ENCODE measurements around the gene IL18. TPM values are rescaled to one million over a fixed set of nuclear protein-coding genes. Genes with fewer than 3 reads are reported as not detected.

Gene IL18
- total and polyA plus RNA-seq, 2 of the 8 experiments (the other 6 are each of a cell fraction or from before 2014, with no cell fraction given), result 0.29 to 0.84 TPM

DNA sequence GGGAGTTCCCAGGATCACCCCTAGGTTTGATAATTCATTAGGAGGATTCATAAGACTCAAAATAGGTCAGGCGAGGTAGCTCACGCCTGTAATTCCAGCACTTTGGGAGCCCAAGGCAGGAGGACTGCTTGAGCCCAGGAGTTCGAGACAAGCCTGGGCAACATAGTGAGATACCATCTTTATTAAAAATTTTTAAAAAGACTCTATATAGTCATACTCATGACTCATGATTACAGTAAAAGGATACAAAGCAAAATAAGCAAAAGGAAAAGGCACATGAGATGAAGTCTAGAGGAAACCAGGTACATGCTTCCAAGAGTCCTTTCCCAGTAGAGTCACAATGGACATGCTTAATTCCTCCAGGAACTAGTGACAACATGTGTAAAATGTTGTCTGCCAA lies 48.4 kb upstream of the IL18 start:
- Histone ChIP-seq H3K4me2 (ENCODE audit: insufficient read depth in 1 of 2, low read depth in 2 of 2, low read length in 2 of 2) (no peak overlapping the region), H4K5ac (ENCODE audit: insufficient read length, low read depth, low read length) (no peak overlapping the region), H3K14ac (ENCODE audit: insufficient read length) (no peak overlapping the region), H3K79me1 (ENCODE audit: low read depth, low read length) (no peaks in the 10 kb centered on the region), H4K8ac (ENCODE audit: extremely low read depth, insufficient read depth, low read length) (no peak overlapping the region), H3K23me2 (ENCODE audit: low read depth, low read length) (no peaks in the 10 kb centered on the region; the same call in 1 of the 2 replicates), H3K23ac (ENCODE audit: insufficient read length) (no peak overlapping the region), H3K79me2 (ENCODE audit: control insufficient read depth in 1 of 2, insufficient read depth in 2 of 2, low read length in 2 of 2) (no peaks in the 10 kb centered on the region), H3K4ac (replicated peaks; ENCODE audit: insufficient read length, low read depth, low read length) (no peak overlapping the region), H2BK12ac (ENCODE audit: low read depth, low read length) (no peak overlapping the region), H3K56ac (replicated peaks; ENCODE audit: insufficient read length, low read depth, low read length) (no peak overlapping the region), H2BK15ac (ENCODE audit: low read length) (no peak overlapping the region), H2BK120ac (replicated peaks; ENCODE audit: low read depth, low read length) (no peak overlapping the region), H3K27me3 (replicated peaks in 1 of 4; ENCODE audit: control insufficient read depth in 3 of 4, extremely low read depth in 1 of 4, insufficient read depth in 3 of 4, low read length in 3 of 4) (no peaks in the 10 kb centered on the region), H3K36me3 (ENCODE audit: control insufficient read depth in 2 of 4, insufficient read depth in 4 of 4, low read length in 3 of 4) (no peaks in the 10 kb centered on the region), H3K4me3 (ENCODE audit: extremely low read depth in 1 of 4, insufficient read depth in 2 of 4, low read depth in 3 of 4, low read length in 4 of 4) (no peak overlapping the region), H3K9me3 (ENCODE audit: insufficient read depth in 2 of 2, low read depth in 1 of 2, low read length in 1 of 2) (no peaks in the 10 kb centered on the region), H3K4me1 (replicated peaks in 1 of 4; ENCODE audit: control insufficient read depth in 3 of 4, insufficient read depth in 4 of 4, low read length in 3 of 4) (no peaks in the 10 kb centered on the region), H3K18ac (ENCODE audit: extremely low read depth, low read length) (no peak overlapping the region), H3K9ac (replicated peaks in 1 of 4; ENCODE audit: extremely low read depth in 1 of 4, low read depth in 3 of 4, low read length in 3 of 4) (no peak overlapping the region), H4K20me1 (replicated peaks in 1 of 2; ENCODE audit: control insufficient read depth in 1 of 2, insufficient read depth in 2 of 2, low read length in 2 of 2) (no peaks in the 10 kb centered on the region), H2BK20ac (ENCODE audit: low read length) (no peak overlapping the region), H4K91ac (replicated peaks; ENCODE audit: insufficient read length, low read length) (no peak overlapping the region), H2BK5ac (ENCODE audit: low read depth, low read length) (no peak overlapping the region), H2AK5ac (ENCODE audit: low read depth, low read length) (no peak overlapping the region), H2AFZ (ENCODE audit: low read length) (no peak overlapping the region), H3K27ac (ENCODE audit: low read depth, low read length) (no peak overlapping the region)
- FAIRE-seq (no peak), DNase-seq (ENCODE audit: low read depth in 1 of 2, low spot score in 2 of 2) (no peak)
- TF ChIP-seq TCF12 (IDR thresholded peaks at IDR 0.05; ENCODE audit: low read depth, low read length), result no peak
- TF ChIP-seq SP2 (IDR thresholded peaks at IDR 0.05; ENCODE audit: low read length), result no peak
- ChIA-PET CTCF (ENCODE audit: partially characterized antibody) (interaction anchor here (0.5 to 1.6 kb wide), 3 partner anchors 68 to 746 kb away, joined by 3 to 5 read pairs (median 3); no protein-coding TSS in a partner anchor), POLR2A (ENCODE audit: partially characterized antibody) (interaction anchor here (1.1 kb wide), 1 partner anchor 14 kb away, joined by 3 read pairs; the partner anchor contains the start of gene PTS)
- 69% methylated on average over 3 of the region's 3 CpGs; no CpG with 5 or more reads in 1 of the 2 experiments for WGBS, 2 experiments (ENCODE audit: extremely low coverage in 1 of 2, insufficient coverage in 1 of 2, insufficient read length in 1 of 2, insufficient replicate concordance in 2 of 2, low coverage in 1 of 2, low lambda C conversion rate in 2 of 2, missing lambda C conversion rate in 1 of 2)

All from H1 (cell line).